HG03103 (cell line): ENCODE results near the gene SLC28A2.
"Not testable (repeated sequence)": the region's sequence is repeated elsewhere in the genome, so short reads cannot be mapped to it uniquely, and the experiment has no call there.

Source experiments
- ATAC-seq: cut with Tn5 transposase; IDR thresholded peaks from one replicate; pipeline ENCODE4 v1.9.1; 2021; ENCODE audit warnings: low read depth; ENCODE audit not compliant: unreplicated experiment

Gene SLC28A2, protein sequence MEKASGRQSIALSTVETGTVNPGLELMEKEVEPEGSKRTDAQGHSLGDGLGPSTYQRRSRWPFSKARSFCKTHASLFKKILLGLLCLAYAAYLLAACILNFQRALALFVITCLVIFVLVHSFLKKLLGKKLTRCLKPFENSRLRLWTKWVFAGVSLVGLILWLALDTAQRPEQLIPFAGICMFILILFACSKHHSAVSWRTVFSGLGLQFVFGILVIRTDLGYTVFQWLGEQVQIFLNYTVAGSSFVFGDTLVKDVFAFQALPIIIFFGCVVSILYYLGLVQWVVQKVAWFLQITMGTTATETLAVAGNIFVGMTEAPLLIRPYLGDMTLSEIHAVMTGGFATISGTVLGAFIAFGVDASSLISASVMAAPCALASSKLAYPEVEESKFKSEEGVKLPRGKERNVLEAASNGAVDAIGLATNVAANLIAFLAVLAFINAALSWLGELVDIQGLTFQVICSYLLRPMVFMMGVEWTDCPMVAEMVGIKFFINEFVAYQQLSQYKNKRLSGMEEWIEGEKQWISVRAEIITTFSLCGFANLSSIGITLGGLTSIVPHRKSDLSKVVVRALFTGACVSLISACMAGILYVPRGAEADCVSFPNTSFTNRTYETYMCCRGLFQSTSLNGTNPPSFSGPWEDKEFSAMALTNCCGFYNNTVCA

DNA sequence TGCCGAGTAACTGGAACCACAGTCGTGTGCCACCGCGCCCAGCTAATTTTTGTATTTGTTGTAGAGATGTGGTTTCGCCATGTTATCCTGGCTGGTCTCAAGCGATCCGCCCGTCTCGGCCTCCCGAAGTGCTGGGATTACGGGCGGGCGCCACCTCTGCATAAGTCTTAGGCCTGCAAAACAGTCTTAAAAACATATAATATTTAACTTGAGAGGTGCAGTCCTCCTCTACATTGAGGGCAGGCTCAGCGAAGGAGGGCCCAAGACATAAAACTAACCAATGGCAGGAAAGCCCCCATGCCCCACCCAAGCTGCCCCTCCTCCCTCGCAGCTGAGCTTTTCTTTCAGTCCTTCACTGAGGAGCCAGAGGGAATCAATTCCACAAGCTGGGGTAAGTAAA, at the start of gene SLC28A2:
SLC28A2 (plus strand) TSS at position 347 of the 400 bp plus-strand sequence. CDS start 982 bp downstream, outside the sequence.
- ATAC-seq: no peak

DNA sequence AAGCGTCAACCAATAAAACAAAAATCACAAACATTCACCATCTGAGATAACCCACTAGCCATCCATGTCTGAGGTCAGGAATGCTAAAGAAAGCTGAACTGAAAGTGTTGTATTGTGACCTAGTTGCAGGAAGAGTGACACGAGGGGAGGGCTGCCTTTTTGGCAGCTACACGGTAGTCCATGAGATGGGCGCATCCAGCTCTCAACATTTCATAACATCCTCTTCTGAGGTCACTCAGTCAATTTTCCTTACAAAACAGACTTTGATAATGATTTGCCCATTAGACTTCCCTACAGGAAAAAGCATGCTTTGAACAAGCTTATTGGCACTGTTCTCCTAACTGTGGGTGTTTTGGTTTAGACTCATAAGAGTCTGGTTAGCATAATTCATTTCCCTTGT, 48.9 kb upstream of the SLC28A2 start:
- ATAC-seq: no peak

DNA sequence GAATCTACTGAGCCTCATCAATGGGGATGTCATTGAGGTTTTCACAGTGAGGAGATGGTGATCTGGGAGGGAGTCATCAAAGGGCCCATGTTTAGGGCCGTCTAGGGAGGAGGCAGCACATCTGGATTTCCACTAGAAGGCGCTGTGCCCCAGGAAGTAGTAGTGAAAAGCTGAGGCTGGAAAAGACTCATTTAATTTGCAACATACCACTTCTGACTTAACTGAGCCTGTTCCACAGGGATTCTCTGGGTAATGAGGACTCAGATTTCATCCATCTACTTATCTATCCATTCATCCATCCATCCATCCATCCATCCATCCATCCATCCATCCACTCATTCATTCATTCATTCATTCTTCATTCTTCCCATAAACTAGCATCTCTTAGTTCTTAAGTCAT, 46.8 kb upstream of the SLC28A2 start:
- no peak for ATAC-seq

DNA sequence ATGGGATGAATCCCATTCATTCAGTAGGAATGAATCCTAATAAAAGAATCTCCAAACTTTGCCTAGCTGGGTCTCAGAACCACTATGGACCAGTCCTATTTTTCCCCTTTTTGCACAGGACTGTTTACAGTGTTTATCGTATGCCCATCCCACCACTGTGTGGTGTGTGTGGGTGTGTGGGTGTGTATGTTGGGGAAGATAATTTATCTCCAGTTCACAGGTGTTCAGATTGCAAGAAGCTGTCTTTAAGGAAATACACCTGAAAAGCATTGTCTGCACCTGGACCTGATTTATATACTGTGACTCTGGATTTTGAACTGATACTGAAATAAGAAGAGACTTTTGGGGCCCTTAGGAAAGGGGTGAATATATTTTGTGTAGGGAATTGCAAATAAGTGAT, 39.5 kb upstream of the SLC28A2 start:
- ATAC-seq: no peak

DNA sequence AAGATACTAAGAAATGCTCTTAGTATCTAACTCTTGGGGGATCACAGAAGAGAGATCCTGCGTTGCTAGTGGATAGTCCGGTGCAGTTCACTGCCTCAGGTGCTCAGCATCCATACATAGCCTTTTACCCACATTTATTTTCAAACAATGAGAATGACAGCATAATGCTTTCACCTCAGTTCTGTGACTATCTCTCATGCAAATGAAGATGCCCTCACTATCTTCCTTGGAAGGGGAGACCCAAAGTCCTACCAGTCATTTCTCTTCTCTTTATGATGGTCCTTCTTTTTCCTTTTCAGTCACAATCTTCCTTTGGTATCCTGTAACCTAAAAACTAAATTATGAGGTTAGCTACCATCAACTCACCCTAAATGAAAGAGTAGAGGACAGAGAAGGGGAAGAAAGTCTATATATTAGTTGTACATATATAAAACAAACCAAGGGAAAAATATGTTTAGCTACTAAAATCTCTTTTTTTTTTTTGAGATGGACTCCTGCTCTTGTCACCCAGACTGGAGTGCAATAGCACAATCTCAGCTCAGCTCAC, 30.9 kb upstream of the SLC28A2 start:
- ATAC-seq: no peak

DNA sequence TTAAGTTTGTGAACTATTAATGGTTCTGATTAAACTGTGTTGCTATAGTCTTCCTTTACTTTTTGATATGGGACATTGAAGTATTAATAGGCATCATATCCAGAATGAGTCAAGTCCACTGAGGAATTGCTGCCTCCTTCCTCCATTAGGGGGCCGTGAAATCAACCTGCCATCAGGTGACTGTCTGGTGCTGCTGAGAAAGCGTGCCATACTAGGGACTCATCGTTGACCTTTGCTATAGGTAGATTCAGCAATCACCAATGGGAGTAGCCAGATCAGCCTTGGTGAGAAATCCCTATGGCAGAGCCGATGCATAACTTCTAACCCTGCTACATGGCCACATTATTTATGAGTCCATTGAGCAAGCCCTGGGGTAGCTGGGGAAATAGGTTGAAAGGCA, 30.1 kb upstream of the SLC28A2 start:
- ATAC-seq: no peak

DNA sequence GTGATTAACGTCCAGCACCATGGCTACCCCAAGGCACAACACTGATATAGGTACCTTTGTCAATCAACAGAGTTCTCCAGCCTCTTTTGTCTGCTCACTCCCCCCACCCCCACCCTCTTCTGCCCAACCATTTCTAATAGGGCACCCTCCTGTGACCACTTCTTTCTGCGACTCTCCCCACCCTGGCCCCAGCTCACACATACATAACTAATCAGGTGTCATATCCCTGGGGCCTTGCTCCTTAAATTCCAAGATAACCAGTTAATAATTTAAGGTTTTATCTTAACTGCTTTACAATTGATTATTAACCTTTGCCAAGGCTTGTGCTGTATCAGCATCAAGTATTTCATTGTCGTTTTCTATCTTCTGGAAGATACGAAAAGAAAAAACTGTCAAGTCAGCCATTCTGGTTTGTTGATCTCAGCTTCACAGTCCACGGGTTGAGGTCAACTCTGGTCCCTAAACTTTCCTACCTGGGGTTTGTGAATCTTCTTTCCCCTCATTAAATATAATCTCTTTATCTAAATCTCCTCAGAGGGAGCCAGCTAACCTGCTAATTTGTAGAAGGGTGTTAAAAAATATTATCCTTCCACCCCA, 27.3 kb upstream of the SLC28A2 start:
- no peak for ATAC-seq

DNA sequence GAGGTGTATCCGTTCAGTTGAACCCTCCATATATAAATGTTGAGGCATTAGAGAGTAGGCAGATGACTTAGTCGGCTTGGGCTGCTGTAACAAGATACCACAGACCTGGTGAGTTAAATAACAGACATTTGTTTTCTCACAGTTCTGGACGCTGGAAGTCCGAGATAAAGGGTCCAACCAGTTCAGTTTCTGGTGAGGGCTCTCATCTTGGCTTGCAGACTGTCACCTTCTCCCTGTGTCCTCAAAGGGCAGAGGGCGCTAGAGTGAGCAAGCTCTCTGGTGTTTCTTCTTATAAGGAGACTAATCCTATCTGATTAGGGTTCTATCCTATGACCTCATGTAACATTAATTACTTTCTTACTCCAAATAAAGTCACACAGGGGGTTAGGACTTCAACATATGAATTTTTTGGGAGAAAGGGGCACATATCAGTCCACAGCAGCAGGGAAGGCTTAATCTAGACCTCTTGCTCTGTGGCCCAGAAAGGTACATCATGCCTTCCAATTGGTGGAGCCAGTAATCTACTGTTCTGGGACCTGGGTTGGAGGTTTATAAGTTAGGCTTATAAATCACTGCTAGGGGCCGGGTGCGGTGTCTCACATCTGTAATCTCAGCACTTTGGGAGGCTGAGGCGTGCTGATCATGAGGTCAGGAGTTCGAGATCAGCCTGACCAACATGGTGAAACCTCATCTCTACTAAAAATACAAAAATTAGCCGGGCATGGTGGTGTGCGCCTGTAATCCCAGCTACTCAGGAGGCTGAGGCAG, 26.3 kb upstream of the SLC28A2 start:
- no peak for ATAC-seq

DNA sequence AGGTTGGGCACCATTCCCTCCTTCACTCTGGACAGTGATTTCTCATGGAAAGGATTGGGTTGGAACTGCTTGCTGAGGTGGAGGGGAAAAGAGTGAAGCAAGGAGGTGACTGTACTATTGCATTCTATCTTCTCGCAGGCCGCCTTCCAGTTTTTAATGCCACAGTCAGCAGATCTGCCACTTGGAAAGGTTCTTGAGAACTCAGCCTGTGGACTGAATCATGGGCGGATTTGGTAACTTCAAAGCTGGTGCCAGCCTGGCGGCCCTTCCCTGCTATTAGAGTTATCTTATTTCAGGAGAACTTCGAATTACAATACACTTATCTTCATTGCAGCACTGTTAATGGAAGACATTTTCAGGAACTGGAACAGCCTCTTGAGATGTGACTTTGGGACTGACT, 23.1 kb upstream of the SLC28A2 start:
- ATAC-seq: no peak

DNA sequence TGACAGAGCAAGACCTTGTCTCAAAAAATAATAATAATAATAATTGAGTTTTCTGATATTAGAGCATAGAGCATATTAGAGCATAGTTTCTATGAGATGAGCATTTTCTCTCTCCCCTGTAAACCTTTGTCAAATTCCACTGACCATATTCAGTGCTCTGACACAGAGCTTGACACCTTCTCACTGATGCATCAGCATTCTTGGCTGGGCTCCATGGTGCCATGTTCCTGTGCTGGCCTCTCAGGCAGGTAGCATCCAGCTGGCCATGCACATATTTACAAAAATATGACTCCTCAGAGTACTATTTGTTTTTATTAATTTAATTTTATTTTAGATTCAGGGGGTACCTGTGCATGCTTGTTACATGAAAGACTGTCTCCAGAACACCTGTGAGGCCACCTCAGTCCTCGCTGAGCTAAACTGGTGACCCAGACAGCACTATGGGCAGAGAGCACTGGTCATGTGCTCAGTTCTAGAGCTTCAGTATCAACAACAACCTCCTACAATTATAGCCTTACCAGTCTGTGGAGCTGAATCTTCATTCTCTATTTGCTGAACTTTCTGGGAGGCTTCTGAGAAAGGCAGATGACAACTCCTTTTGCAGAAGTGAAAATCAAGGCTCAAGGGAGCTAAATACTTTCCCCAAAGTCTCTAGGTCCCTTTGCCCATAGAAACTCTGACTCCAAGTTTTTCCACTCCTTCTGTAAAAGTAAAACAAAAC, 21.6 kb upstream of the SLC28A2 start:
- no peak for ATAC-seq

DNA sequence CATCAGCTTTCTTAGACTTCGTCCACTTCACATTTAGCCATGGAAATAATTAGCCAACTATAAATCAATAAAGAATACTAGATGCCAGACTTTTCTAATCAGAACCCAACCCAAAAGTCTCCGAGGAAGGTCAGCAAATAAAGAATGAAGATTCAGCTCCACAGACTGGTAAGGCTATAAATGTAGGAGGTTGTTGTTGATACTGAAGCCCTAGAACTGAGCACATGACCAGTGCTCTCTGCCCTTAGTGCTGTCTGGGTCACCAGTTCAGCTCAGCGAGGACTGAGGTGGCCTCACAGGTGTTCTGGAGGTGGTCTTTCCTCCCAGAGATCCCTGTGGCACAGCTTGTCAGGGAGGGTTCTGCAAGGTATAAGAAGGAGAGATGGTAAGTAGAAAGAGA, 20.9 kb upstream of the SLC28A2 start:
- no peak for ATAC-seq

DNA sequence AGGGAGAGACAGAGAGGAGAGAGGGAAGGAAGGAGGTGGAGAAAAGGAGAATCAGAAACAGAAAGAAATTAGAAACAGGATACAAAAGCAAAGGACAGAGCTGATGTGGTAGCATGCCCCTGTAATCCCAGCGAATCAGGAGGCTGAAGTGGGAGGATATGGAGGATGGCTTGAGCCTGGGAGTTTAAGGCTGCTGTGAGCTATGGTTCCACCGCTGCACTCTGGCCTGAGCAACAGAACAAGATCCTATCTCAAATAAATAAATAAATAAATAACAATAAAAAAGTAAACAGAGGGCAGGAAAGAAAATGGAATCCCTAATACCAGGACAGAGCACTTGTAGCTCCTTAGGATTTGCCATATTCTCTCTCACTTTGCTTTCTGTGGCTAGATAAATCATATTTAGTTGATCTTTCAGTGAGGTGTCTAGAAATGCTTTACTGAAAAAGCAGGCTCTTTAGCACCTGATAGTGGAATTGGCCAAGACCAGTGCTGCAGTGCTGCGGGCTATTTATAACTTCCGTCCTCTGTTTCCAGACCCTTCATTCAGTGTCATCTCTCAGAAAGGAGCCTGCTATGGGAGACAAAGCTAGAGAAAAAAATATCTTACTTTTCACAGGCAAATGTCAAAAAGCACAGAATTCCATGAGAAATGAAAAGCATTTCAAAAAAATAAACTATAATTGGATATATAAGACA, 20.0 kb upstream of the SLC28A2 start:
- no peak for ATAC-seq

DNA sequence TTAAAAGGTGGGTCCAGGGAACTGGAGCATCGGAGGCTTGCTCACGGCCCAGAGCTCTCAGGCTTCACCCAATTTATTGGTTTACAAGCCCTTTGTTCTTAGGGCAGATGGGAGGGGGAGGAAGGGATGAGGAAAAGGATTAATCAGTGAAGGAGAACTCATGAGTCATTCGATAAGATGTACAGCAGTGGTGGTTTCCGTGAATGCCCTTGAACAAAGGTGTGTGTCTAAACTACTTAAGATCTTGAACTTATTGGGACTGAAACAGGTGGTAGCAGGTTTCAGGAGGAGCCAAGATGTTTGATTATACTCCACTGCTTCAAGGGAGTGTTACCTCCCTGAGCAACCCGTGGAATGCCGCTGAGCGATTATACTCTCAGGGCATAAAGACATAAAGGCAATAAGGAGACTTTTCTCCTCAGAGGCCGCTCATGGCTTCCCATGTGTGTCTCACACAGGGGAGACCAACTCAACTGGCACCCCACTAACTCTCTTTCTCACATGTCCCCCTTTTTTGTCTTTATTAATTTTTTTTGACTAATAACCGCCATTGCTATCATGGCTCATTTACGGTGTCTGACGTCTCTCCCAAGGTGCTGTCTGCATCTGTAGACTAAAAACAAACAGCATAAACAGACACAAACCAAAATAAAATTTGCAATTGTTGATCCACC, 17.3 kb upstream of the SLC28A2 start:
- no peak for ATAC-seq

DNA sequence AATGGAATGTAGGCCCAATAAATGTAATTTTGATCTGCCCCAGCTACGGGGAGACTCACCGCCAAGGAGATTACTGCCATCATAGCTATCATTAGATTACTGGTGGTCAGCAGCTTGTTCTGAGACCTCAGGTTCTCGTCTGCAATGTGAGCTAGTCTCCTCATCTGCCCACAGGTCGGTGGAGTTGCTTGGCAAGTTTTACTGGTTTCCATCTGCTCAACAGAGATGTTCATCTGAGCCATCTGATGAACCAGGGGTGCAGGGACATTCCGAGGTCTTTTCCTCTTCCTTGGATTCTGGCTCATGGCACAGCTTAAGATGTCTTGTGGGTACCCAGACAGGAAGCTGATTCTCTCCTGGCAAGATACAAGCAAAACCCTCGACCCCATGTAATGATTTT, 15.2 kb upstream of the SLC28A2 start:
- ATAC-seq: not testable (repeated sequence)

DNA sequence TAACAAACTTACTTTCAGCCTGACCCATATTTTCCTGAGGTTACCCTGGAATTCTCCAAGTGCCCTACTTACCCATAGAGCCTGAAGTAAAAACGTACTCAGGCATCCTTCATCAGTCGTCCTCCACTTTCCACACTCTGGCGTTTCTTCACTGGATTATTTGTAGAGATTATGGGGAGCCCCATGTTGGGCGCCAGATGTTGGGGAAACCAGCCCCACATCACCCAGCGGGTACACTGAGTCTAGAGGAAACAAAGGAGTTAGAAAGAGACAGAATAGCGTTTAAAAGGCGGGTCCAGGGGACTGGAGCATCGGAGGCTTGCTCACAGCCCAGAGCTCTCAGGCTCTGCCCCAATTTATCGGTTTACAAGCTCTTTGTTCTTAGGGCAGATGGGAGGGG, 9.7 kb upstream of the SLC28A2 start:
- ATAC-seq: no peak

DNA sequence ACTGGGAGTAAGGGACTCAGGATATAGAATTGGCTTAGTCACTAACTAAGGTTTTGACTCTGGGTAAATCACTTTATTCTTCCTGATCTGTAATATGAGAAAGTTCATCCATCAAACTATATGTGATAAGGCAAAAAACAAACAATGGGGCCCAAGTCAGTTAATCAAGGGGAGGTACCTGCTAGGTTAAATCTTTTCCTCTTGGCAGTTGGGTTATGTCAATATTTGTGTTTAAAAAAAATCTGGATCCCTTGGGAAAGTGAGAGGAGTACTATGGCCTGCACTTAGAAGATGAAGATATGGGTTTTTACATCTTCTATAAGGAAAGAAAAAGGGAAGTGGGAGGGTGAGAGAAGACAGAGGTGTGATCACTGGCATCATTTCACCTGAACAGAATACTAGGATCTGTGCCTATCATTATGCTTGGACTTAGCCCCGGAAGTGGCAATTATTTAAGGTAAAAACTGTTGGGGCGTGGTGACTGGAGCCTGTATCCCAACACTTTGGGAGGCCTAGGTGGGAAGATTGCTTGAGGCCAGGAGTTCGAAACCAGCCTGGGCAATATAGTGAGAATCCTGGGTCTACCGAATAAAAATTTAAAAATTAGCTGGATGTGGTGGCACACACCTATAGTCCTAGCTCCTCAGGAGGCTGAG, 2.8 kb upstream of the SLC28A2 start:
- ATAC-seq: no peak

DNA sequence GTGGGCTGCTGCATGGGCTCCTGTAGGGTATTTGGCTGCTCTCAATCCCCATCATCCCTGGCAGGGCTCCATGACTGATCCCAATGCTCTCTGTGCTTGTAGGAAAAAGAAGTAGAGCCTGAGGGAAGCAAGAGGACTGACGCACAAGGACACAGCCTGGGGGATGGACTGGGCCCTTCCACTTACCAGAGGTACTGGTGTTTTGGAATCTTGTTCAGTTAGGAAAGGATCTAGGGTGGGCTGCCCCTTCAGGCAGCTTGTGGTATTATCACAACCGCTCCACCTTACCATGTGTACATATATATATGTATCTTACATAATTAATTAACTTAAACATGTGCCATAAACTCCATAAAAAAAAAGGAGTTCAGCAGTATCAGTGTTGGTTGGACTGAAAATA, 1.3 kb downstream of the SLC28A2 start:
- ATAC-seq: no peak

DNA sequence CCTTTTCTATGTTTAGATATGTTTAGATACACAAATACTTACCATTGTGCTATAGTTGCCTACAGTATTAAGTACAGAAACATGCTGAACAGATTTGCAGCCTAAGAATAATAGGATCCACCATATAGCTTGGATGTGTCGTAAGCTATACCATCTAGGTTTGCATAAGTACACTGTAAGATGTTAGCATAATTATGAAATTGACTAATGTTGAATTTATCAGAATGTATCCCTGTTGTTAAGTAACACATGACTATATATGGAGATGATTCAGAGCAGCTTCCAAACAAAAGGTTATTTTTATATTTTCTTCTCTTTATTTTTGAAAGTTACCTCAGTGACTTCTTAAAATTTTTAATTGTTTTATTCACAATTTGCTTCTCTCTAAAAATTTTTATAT, 2.4 kb downstream of the SLC28A2 start:
- no peak for ATAC-seq
